Tibial artery (tissue), 4 donors: ENCODE measurements around the gene LRRC3.

Source experiments
- DNase-seq, 2 donors: peaks; one replicate each; pipeline ENCODE4 v3.0.0-alpha.2; 2019
- H3K27ac ChIP-seq, 2 donors: fragments of 200-600 bp; sonication (generic) in 1 of 2; 1 replicate in 1 of 2; 2 replicates in 1 of 2; pipeline ENCODE4 v1.5.1; 2018 to 2019; ENCODE audit warnings: mild to moderate bottlenecking in 1 of 2
- H3K27me3 ChIP-seq, 2 donors: fragments of 200-600 bp; sonication (generic) in 1 of 2; one replicate each; pipeline versions ENCODE4 v1.5.1 to v1.6.0; 2016 to 2019
- H3K36me3 ChIP-seq, 3 donors: fragments of 200-600 bp; sonication (generic) in 2 of 3; one replicate each; pipeline ENCODE4 v1.5.1; 2016 to 2019; ENCODE audit warnings: mild to moderate bottlenecking in 2 of 3
- H3K4me1 ChIP-seq, 4 donors: fragments of 200-600 bp; sonication (generic) in 2 of 4; 1 replicate in 3 of 4; 2 replicates in 1 of 4; pipeline ENCODE4 v1.5.1; 2016 to 2019
- H3K4me3 ChIP-seq, 2 donors: fragments of 200-600 bp; sonication (generic) in 1 of 2; 1 replicate in 1 of 2; 2 replicates in 1 of 2; pipeline ENCODE4 v1.5.1; 2018 to 2019; ENCODE audit warnings: mild to moderate bottlenecking in 2 of 2
- H3K9me3 ChIP-seq, 3 donors: fragments of 200-600 bp; sonication (generic) in 1 of 3; one replicate each; pipeline ENCODE4 v1.5.1; 2016 to 2019
- CTCF ChIP-seq, 2 experiments: fragments of 200-600 bp in 1 of 2; fragments of 450-650 bp in 1 of 2; IDR thresholded peaks; one replicate each; pipeline ENCODE4 v1.5.1; 2017 to 2019; ENCODE audit warnings: antibody characterized with exemption in 2 of 2, mild to moderate bottlenecking in 1 of 2, moderate library complexity in 1 of 2
- intact Hi-C: fragments of 100-400 bp; cut with DNase I; formaldehyde crosslinking; loops from one replicate; pipeline ENCODE4 v1.15.0; 2023; ENCODE audit warnings: low total_unique reads

Gene LRRC3

DNA sequence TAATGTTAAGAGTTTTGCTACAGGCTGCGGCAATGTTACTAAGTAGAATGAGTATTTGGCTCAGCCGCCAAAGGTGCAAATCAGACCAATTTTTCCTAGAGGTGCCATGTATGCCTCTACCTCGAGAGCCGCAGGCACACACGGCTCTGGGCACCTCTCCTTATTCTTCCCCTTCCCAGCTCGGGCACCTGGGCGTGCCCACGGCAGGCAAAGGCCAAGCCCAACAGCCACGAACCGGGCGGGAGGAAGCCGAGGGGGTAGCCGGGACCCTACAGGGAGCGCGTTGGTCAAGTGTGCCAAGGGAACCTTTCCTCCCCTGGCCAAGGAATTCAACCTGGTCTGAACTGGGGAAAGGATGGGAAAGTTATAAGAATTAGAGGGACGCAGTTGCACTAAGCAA is 31.0 kb downstream of the LRRC3 start:
- Histone ChIP-seq H3K36me3 (no peaks in the 10 kb centered on the region), H3K27ac (no peak overlapping the region), H3K4me3 (no peak overlapping the region), H3K27me3 (peaks cover 0 to 9% of the 10 kb centered on the region in 2 donors), H3K4me1 (no peaks in the 10 kb centered on the region), H3K9me3 (no peaks in the 10 kb centered on the region)
- intact Hi-C loops = no loop called here
- no peak for TF ChIP-seq CTCF (IDR thresholded peaks at IDR 0.05)
- DNase-seq = no peak

- no peak for TF ChIP-seq CTCF (IDR thresholded peaks at IDR 0.05)
- H3K27me3 ChIP-seq = peaks cover 0 to 9% of the 10 kb centered on the region in 2 donors
- intact Hi-C loops = no loop called here
- no peak for DNase-seq
- no peak overlapping the region for H3K4me3 ChIP-seq
- peaks cover 0 to 1% (median 0%) of the 10 kb centered on the region in 3 donors for H3K36me3 ChIP-seq
- H3K27ac ChIP-seq = no peak overlapping the region
- peaks cover 0 to 9% (median 3%) of the 10 kb centered on the region in 3 donors for H3K9me3 ChIP-seq
- no peaks in the 10 kb centered on the region for H3K4me1 ChIP-seq
Observed at GRCh38 chr21:44487831-44488230, 32.5 kb downstream of the LRRC3 start.

DNA sequence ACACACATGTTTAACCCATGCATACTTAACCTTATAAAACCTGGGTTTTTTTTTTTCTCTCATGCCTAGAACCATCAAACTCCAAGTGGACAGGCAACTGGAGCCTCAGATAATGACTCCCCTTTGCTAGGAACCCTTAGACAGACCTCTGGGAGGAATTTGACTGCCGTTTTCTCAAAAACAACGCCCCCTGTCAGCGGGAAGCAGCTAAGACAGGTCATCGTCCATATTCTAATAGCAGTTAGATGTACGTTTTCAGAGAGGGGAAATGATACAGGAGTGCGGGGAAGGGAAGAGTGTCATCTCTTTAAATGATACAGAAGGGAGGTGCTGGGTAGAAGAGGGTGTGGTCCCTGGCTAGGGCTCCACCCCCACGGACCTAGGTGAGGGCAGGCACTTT is 34.7 kb downstream of the LRRC3 start:
- Histone ChIP-seq H3K27ac (no peak overlapping the region), H3K4me3 (no peak overlapping the region), H3K4me1 (no peaks in the 10 kb centered on the region), H3K27me3 (peaks cover 0 to 10% of the 10 kb centered on the region in 2 donors), H3K9me3 (peaks cover 0 to 19% (median 13%) of the 10 kb centered on the region in 3 donors), H3K36me3 (peaks cover 0 to 6% (median 0%) of the 10 kb centered on the region in 3 donors)
- intact Hi-C loops = no loop called here
- DNase-seq = no peak
- TF ChIP-seq CTCF (IDR thresholded peaks at IDR 0.05) = no peak

DNA sequence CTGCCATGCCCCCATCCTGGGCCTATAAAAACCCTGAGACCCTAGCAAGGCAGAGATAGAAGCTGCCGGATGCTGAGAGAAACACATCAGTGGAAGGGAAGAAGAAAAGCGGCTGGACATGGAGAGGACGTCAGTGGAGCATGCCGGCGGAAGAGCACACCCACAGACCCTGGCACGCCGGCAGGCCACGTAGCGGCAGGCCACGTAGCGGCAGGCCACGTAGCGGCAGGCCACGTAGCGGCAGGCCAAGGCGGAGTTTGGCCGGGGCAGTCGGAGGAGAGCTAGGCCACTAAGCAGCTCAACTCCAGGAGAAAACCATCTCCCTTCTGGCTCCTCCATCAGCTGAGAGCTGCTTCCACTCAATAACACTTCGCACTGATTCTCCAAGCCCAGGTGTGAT is 35.1 kb downstream of the LRRC3 start:
- H3K27me3 ChIP-seq = peaks cover 0 to 10% of the 10 kb centered on the region in 2 donors
- intact Hi-C loops = no loop called here
- no peak overlapping the region for H3K4me3 ChIP-seq
- no peak for DNase-seq
- no peaks in the 10 kb centered on the region for H3K4me1 ChIP-seq
- TF ChIP-seq CTCF (IDR thresholded peaks at IDR 0.05) = no peak
- peaks cover 0 to 19% (median 13%) of the 10 kb centered on the region in 3 donors for H3K9me3 ChIP-seq
- no peak overlapping the region for H3K27ac ChIP-seq
- peaks cover 0 to 6% (median 0%) of the 10 kb centered on the region in 3 donors for H3K36me3 ChIP-seq

GRCh38 chr21:44490816-44491215 is 35.5 kb downstream of the LRRC3 start:
- H3K27me3 ChIP-seq = peaks cover 0 to 15% of the 10 kb centered on the region in 2 donors
- intact Hi-C loops = no loop called here
- peaks cover 0 to 19% (median 13%) of the 10 kb centered on the region in 3 donors for H3K9me3 ChIP-seq
- H3K36me3 ChIP-seq = peaks cover 0 to 6% (median 0%) of the 10 kb centered on the region in 3 donors
- H3K27ac ChIP-seq = no peak overlapping the region
- no peak overlapping the region for H3K4me3 ChIP-seq
- DNase-seq = no peak
- H3K4me1 ChIP-seq = no peaks in the 10 kb centered on the region
- no peak for TF ChIP-seq CTCF (IDR thresholded peaks at IDR 0.05)
